Panc1 (cell line): Measurements from ENCODE around the gene ITGAX. TPM values are rescaled to one million over a fixed set of nuclear protein-coding genes. Genes with fewer than 3 reads are reported as not detected.

Source experiments
- ATAC-seq: fragments of 200-7000 bp; cut with Tn5 transposase; 2 replicates; pipeline ENCODE4 v1.9.1; 2020; ENCODE audit warnings: mild to moderate bottlenecking, moderate library complexity
- BruUV-seq: library from RNA; stranded (reverse); fragments of 400-500 nt; replicated peaks from 2 replicates; lab custom pipeline; 2021; lab: Mats Ljungman, UMichigan
- CTCF ChIA-PET: fragments of 300-600 bp; sonication (Branson Sonifier 250); formaldehyde crosslinking; loops from one replicate; lab custom pipeline; 2022; ENCODE audit warnings: antibody characterized with exemption; lab: Charles Lee
- POLR2A ChIA-PET: fragments of 300-600 bp; sonication (Branson Sonifier 250); formaldehyde crosslinking; loops from one replicate; lab custom pipeline; 2022; ENCODE audit warnings: antibody characterized with exemption; lab: Charles Lee
- DNase-seq: peaks from one replicate; pipeline ENCODE4 v3.0.0-alpha.2; 2010; ENCODE audit warnings: low read depth, low spot score
- H3K27ac ChIP-seq: 2 replicates; pipeline ENCODE4 v1.5.1; 2011; ENCODE audit warnings: mild to moderate bottlenecking, low read length, inconsistent platforms
- H3K27me3 ChIP-seq: fragments of 200-500 bp; sonication (Bioruptor generic); 2 replicates; pipeline ENCODE4 v1.6.0; 2014; ENCODE audit warnings: low read length, inconsistent platforms; ENCODE audit not compliant: control insufficient read depth, insufficient read depth
- H3K36me3 ChIP-seq: fragments of 200-500 bp; sonication (Bioruptor generic); 2 replicates; pipeline ENCODE4 v1.5.1; 2014; ENCODE audit warnings: inconsistent platforms, mild to moderate bottlenecking, low read length, moderate library complexity; ENCODE audit not compliant: control insufficient read depth, insufficient read depth
- H3K4me1 ChIP-seq: 2 replicates; pipeline ENCODE4 v1.5.1; 2011; ENCODE audit warnings: inconsistent platforms, mild to moderate bottlenecking, low read length, moderate library complexity; ENCODE audit not compliant: control insufficient read depth, insufficient read depth
- H3K4me3 ChIP-seq, 2 experiments: 2 replicates each; pipeline ENCODE4 v1.5.1; 2011 to 2012; ENCODE audit warnings: low read depth in 2 of 2, low read length in 2 of 2, mild to moderate bottlenecking in 2 of 2, inconsistent platforms in 1 of 2, moderate library complexity in 1 of 2
- H3K9me3 ChIP-seq: fragments of 200-500 bp; sonication (Bioruptor generic); 2 replicates; pipeline ENCODE4 v1.5.1; 2014; ENCODE audit warnings: low read depth, mild to moderate bottlenecking, inconsistent platforms, low read length, moderate library complexity; ENCODE audit not compliant: control insufficient read depth, insufficient read depth
- CTCF ChIP-seq: fragments of 450-650 bp; IDR thresholded peaks from 2 replicates; pipeline ENCODE4 v1.5.1; 2017; ENCODE audit warnings: mild to moderate bottlenecking
- POLR2AphosphoS5 ChIP-seq: IDR thresholded peaks from 2 replicates; pipeline ENCODE4 v1.6.1; 2012; ENCODE audit warnings: mild to moderate bottlenecking, low read depth, low read length, moderate library complexity
- REST ChIP-seq, 2 experiments: IDR thresholded peaks; 2 replicates each; pipeline ENCODE4 v1.6.1; 2011 to 2012; ENCODE audit warnings: low read depth in 2 of 2, control low read depth in 1 of 2, low read length in 1 of 2, mild to moderate bottlenecking in 1 of 2, moderate library complexity in 1 of 2; ENCODE audit not compliant: insufficient read depth in 1 of 2
- SIN3A ChIP-seq: IDR thresholded peaks from 2 replicates; pipeline ENCODE4 v1.6.1; 2012; ENCODE audit warnings: low read depth, mild to moderate bottlenecking, low read length, moderate library complexity, borderline replicate concordance; ENCODE audit not compliant: insufficient read depth
- TCF7L2 ChIP-seq: IDR thresholded peaks from 2 replicates; pipeline ENCODE4 v1.6.1; 2011; ENCODE audit warnings: mild to moderate bottlenecking, low read depth, low read length, inconsistent platforms
- in situ Hi-C: cut with HindIII; loops from 2 replicates; pipeline ENCODE4 v1.10.0; 2016; ENCODE audit warnings: low sequenced_read_pairs, low pct_unique_long_range_greater_than_20kb
- intact Hi-C: fragments of 100-400 bp; cut with micrococcal nuclease; formaldehyde crosslinking; loops from one replicate; pipeline ENCODE4 v1.10.0; 2022; ENCODE audit not compliant: unreplicated experiment
- total RNA-seq: library from RNA; stranded (reverse); gene quantifications from one replicate; pipeline ENCODE4 v1.2.1, GENCODE V29; 2021; ENCODE audit not compliant: unreplicated experiment

ITGAX gene
- total RNA-seq, 1 experiment from 2014 or later, result 0.49 TPM

- in situ Hi-C loops, result no loop called here
- ATAC-seq (no peak), DNase-seq (no peak)
- TF ChIP-seq SIN3A, result no peak
- TF ChIP-seq POLR2AphosphoS5, result no peak
- TF ChIP-seq TCF7L2, result no peak
- TF ChIP-seq CTCF, result no peak
- no peak for TF ChIP-seq REST (IDR thresholded peaks at IDR 0.05; ENCODE audit: insufficient read depth in 1 of 2, low read depth in 2 of 2, low read length in 1 of 2)
- POLR2A ChIA-PET, result no interaction called here
- Histone ChIP-seq H3K9me3 (no peaks in the 10 kb centered on the region), H3K4me3 (no peak overlapping the region), H3K27me3 (no peaks in the 10 kb centered on the region), H3K4me1 (no peaks in the 10 kb centered on the region), H3K27ac (no peak overlapping the region), H3K36me3 (no peaks in the 10 kb centered on the region)
- CTCF ChIA-PET, result no interaction called here
- intact Hi-C loops, result no loop called here
- BruUV-seq, result no TSS peak
Observed at GRCh38 chr16:31348579-31348978, 6.4 kb upstream of the ITGAX start.

GRCh38 chr16:31350275-31351005 is 4.5 kb upstream of the ITGAX start:
- TF ChIP-seq REST (IDR thresholded peaks at IDR 0.05; ENCODE audit: insufficient read depth in 1 of 2, low read depth in 2 of 2, low read length in 1 of 2) (no peak), CTCF (no peak), POLR2AphosphoS5 (no peak), SIN3A (no peak), TCF7L2 (no peak)
- DNase-seq (no peak), ATAC-seq (no peak)
- Histone ChIP-seq H3K9me3 (no peaks in the 10 kb centered on the region), H3K27ac (no peak overlapping the region), H3K36me3 (no peaks in the 10 kb centered on the region), H3K4me3 (no peak overlapping the region), H3K4me1 (no peaks in the 10 kb centered on the region), H3K27me3 (no peaks in the 10 kb centered on the region)
- intact Hi-C loops, result no loop called here
- BruUV-seq, result no TSS peak
- POLR2A ChIA-PET, result no interaction called here
- CTCF ChIA-PET, result no interaction called here
- in situ Hi-C loops, result no loop called here
